ENCODE results near the gene ST3GAL5.

GRCh38 chr2:85889627-85890281 lies 964 bp upstream of the ST3GAL5 start:
- TF ChIP-seq, protein P1, sequence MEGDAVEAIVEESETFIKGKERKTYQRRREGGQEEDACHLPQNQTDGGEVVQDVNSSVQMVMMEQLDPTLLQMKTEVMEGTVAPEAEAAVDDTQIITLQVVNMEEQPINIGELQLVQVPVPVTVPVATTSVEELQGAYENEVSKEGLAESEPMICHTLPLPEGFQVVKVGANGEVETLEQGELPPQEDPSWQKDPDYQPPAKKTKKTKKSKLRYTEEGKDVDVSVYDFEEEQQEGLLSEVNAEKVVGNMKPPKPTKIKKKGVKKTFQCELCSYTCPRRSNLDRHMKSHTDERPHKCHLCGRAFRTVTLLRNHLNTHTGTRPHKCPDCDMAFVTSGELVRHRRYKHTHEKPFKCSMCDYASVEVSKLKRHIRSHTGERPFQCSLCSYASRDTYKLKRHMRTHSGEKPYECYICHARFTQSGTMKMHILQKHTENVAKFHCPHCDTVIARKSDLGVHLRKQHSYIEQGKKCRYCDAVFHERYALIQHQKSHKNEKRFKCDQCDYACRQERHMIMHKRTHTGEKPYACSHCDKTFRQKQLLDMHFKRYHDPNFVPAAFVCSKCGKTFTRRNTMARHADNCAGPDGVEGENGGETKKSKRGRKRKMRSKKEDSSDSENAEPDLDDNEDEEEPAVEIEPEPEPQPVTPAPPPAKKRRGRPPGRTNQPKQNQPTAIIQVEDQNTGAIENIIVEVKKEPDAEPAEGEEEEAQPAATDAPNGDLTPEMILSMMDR (IDR thresholded peaks at IDR 0.05; ENCODE audit: insufficient read depth, low read depth, low read length): no peak
- TF ChIP-seq EZH2 (IDR thresholded peaks at IDR 0.05; ENCODE audit: insufficient read depth, low read length): no peak

Measured in astrocyte (in vitro differentiated cells and primary cell).